H1 (cell line): Measurements from ENCODE around the gene SLC8A1. TPM values are rescaled to one million over a fixed set of nuclear protein-coding genes. Genes with fewer than 3 reads are reported as not detected.

Experiments used
- CTCF ChIA-PET: fragments of 300-600 bp; sonication (Branson Sonifier 250); formaldehyde crosslinking; loops from one replicate; lab custom pipeline; 2021; ENCODE audit not compliant: partially characterized antibody; lab: Charles Lee
- POLR2A ChIA-PET: fragments of 300-600 bp; sonication (Branson Sonifier 250); formaldehyde crosslinking; loops from one replicate; lab custom pipeline; 2021; ENCODE audit warnings: inconsistent platforms; ENCODE audit not compliant: partially characterized antibody; lab: Charles Lee
- DNase-seq, 2 experiments: peaks; one replicate each; pipeline versions ENCODE4 v3.0.0 to v3.0.0-alpha.2; 2010 to 2022; ENCODE audit warnings: low spot score in 2 of 2, low read depth in 1 of 2, mixed read lengths in 1 of 2
- FAIRE-seq: peaks from 2 replicates; lab custom pipeline; 2011; peaks lifted over from hg19 to GRCh38; lab: Jason Lieb, UNC
- H2AFZ ChIP-seq: 2 replicates; pipeline ENCODE4 v1.8.1; 2012; ENCODE audit warnings: low read length, inconsistent platforms
- H2AK5ac ChIP-seq: 2 replicates; pipeline ENCODE4 v1.6.1; 2013; ENCODE audit warnings: low read depth, low read length
- H2BK120ac ChIP-seq: replicated peaks from 2 replicates; pipeline ENCODE3; 2013; ENCODE audit warnings: low read depth, low read length, inconsistent platforms
- H2BK12ac ChIP-seq: 2 replicates; pipeline ENCODE4 v1.6.1; 2013; ENCODE audit warnings: low read depth, low read length
- H2BK15ac ChIP-seq: 2 replicates; pipeline ENCODE4 v1.6.1; 2013; ENCODE audit warnings: low read length
- H2BK20ac ChIP-seq: 2 replicates; pipeline ENCODE4 v1.6.1; 2013; ENCODE audit warnings: low read length
- H2BK5ac ChIP-seq: 2 replicates; pipeline ENCODE4 v1.6.1; 2013; ENCODE audit warnings: low read depth, low read length
- H3K14ac ChIP-seq: 2 replicates; pipeline ENCODE4 v1.6.1; 2013; ENCODE audit warnings: inconsistent platforms; ENCODE audit not compliant: insufficient read length
- H3K18ac ChIP-seq: 2 replicates; pipeline ENCODE4 v1.6.1; 2013; ENCODE audit warnings: low read length; ENCODE audit errors: extremely low read depth
- H3K23ac ChIP-seq: 2 replicates; pipeline ENCODE4 v1.6.1; 2013; ENCODE audit warnings: inconsistent platforms; ENCODE audit not compliant: insufficient read length
- H3K23me2 ChIP-seq: 2 replicates; pipeline ENCODE4 v1.6.1; 2013; ENCODE audit warnings: low read depth, low read length
- H3K27ac ChIP-seq: 2 replicates; pipeline ENCODE4 v1.6.1; 2011; ENCODE audit warnings: low read depth, low read length, inconsistent platforms
- H3K27me3 ChIP-seq, 4 experiments: replicated peaks in 1 of 4; 1 replicate in 1 of 4; 2 replicates in 3 of 4; pipeline versions ENCODE4 v1.6.1 to v1.8.1; 2011 to 2013; ENCODE audit warnings: low read length in 3 of 4, mild to moderate bottlenecking in 3 of 4, inconsistent platforms in 2 of 4, mixed read lengths in 2 of 4, moderate library complexity in 1 of 4; ENCODE audit not compliant: control insufficient read depth in 3 of 4, insufficient read depth in 3 of 4; ENCODE audit errors: extremely low read depth in 1 of 4
- H3K36me3 ChIP-seq, 4 experiments: 2 replicates each; pipeline versions ENCODE4 v1.6.1 to v1.8.1; 2011 to 2013; ENCODE audit warnings: mild to moderate bottlenecking in 4 of 4, low read length in 3 of 4, moderate library complexity in 2 of 4, control low read depth in 1 of 4, inconsistent platforms in 1 of 4; ENCODE audit not compliant: insufficient read depth in 4 of 4, control insufficient read depth in 2 of 4
- H3K4ac ChIP-seq: replicated peaks from 2 replicates; pipeline ENCODE3; 2013; ENCODE audit warnings: low read length, low read depth, mixed read lengths, inconsistent platforms; ENCODE audit not compliant: insufficient read length
- H3K4me1 ChIP-seq, 4 experiments: replicated peaks in 1 of 4; 1 replicate in 1 of 4; 2 replicates in 3 of 4; pipeline versions ENCODE4 v1.6.1 to v1.8.1; 2011 to 2013; ENCODE audit warnings: low read length in 3 of 4, inconsistent platforms in 2 of 4, mixed read lengths in 1 of 4; ENCODE audit not compliant: insufficient read depth in 4 of 4, control insufficient read depth in 3 of 4
- H3K4me2 ChIP-seq, 2 experiments: 2 replicates each; pipeline versions ENCODE4 v1.6.1 to v1.8.1; 2011 to 2013; ENCODE audit warnings: low read depth in 2 of 2, low read length in 2 of 2, control low read depth in 1 of 2, inconsistent platforms in 1 of 2, mild to moderate bottlenecking in 1 of 2; ENCODE audit not compliant: insufficient read depth in 1 of 2
- H3K4me3 ChIP-seq, 4 experiments: fragments of 200-600, 300-600 bp in 1 of 4; sonication (generic), shearing (Covaris generic), sonication (Bioruptor Twin) in 1 of 4; 2 replicates each; pipeline versions ENCODE4 v1.5.1 to v1.8.1; 2011 to 2016; ENCODE audit warnings: low read length in 4 of 4, low read depth in 3 of 4, control low read depth in 2 of 4, inconsistent platforms in 2 of 4, mild to moderate bottlenecking in 2 of 4, mixed read lengths in 1 of 4, moderate library complexity in 1 of 4; ENCODE audit not compliant: insufficient read depth in 2 of 4; ENCODE audit errors: extremely low read depth in 1 of 4
- H3K56ac ChIP-seq: replicated peaks from 2 replicates; pipeline ENCODE3; 2013; ENCODE audit warnings: low read depth, mild to moderate bottlenecking, mixed read lengths, low read length, inconsistent platforms; ENCODE audit not compliant: insufficient read length
- H3K79me1 ChIP-seq: 2 replicates; pipeline ENCODE4 v1.6.1; 2013; ENCODE audit warnings: low read depth, low read length, control low read depth
- H3K79me2 ChIP-seq, 2 experiments: 2 replicates each; pipeline versions ENCODE4 v1.6.1 to v1.8.1; 2012 to 2013; ENCODE audit warnings: low read length in 2 of 2, mild to moderate bottlenecking in 2 of 2, inconsistent platforms in 1 of 2; ENCODE audit not compliant: insufficient read depth in 2 of 2, control insufficient read depth in 1 of 2
- H3K9ac ChIP-seq, 4 experiments: replicated peaks in 1 of 4; 1 replicate in 1 of 4; 2 replicates in 3 of 4; pipeline versions ENCODE4 v1.6.1 to v1.8.1; 2011 to 2013; ENCODE audit warnings: low read depth in 3 of 4, low read length in 3 of 4, control low read depth in 2 of 4, mild to moderate bottlenecking in 2 of 4, moderate library complexity in 2 of 4, inconsistent platforms in 1 of 4; ENCODE audit errors: extremely low read depth in 1 of 4
- H3K9me3 ChIP-seq, 2 experiments: 2 replicates each; pipeline versions ENCODE4 v1.6.1 to v1.8.1; 2012 to 2013; ENCODE audit warnings: mild to moderate bottlenecking in 2 of 2, moderate library complexity in 2 of 2, control low read depth in 1 of 2, inconsistent platforms in 1 of 2, low read depth in 1 of 2, low read length in 1 of 2, mixed read lengths in 1 of 2; ENCODE audit not compliant: insufficient read depth in 2 of 2
- H4K20me1 ChIP-seq, 2 experiments: replicated peaks in 1 of 2; 2 replicates each; pipeline versions ENCODE3 to v1.8.1; 2011 to 2013; ENCODE audit warnings: inconsistent platforms in 2 of 2, low read length in 2 of 2, mild to moderate bottlenecking in 1 of 2; ENCODE audit not compliant: insufficient read depth in 2 of 2, control insufficient read depth in 1 of 2
- H4K5ac ChIP-seq: 2 replicates; pipeline ENCODE4 v1.6.1; 2013; ENCODE audit warnings: low read length, low read depth, mixed read lengths, inconsistent platforms; ENCODE audit not compliant: insufficient read length
- H4K8ac ChIP-seq: 2 replicates; pipeline ENCODE4 v1.8.0; 2013; ENCODE audit warnings: mild to moderate bottlenecking, moderate library complexity, low read length, inconsistent platforms; ENCODE audit not compliant: insufficient read depth; ENCODE audit errors: extremely low read depth
- H4K91ac ChIP-seq: replicated peaks from 2 replicates; pipeline ENCODE3; 2013; ENCODE audit warnings: low read length, mixed read lengths, inconsistent platforms; ENCODE audit not compliant: insufficient read length
- CBX5 ChIP-seq: fragments of 300-800, 300-1000 bp; sonication (generic); IDR thresholded peaks from 2 replicates; pipeline ENCODE4 v1.7.1; 2016; ENCODE audit warnings: antibody characterized with exemption, low read length, low read depth
- CBX8 ChIP-seq: fragments of 300-800, 300-1000 bp; sonication (generic); IDR thresholded peaks from 2 replicates; pipeline ENCODE4 v1.7.1; 2016; ENCODE audit warnings: low read depth, low read length, borderline replicate concordance
- EP300 ChIP-seq, 2 experiments: IDR thresholded peaks; 1 replicate in 1 of 2; 2 replicates in 1 of 2; pipeline ENCODE4 v1.6.1; 2011 to 2012; ENCODE audit warnings: low read depth in 2 of 2, low read length in 2 of 2, mild to moderate bottlenecking in 2 of 2, borderline replicate concordance in 1 of 2, inconsistent platforms in 1 of 2, moderate library complexity in 1 of 2
- KDM1A ChIP-seq: fragments of 200-600, 300-600 bp; sonication (generic); IDR thresholded peaks from 2 replicates; pipeline ENCODE4 v1.7.1; 2016; ENCODE audit warnings: mild to moderate bottlenecking, low read length, borderline replicate concordance
- NRF1 ChIP-seq: IDR thresholded peaks from 2 replicates; pipeline ENCODE4 v1.6.1; 2011; ENCODE audit warnings: mild to moderate bottlenecking, low read depth, low read length, improper control_type of control experiment
- WGBS, 2 experiments: shearing (Covaris generic) in 1 of 2; methylation state at CpG; one replicate each; pipeline versions ENCODE4 v1.1.6 to v1.1.7; 2013 to 2015; ENCODE audit warnings: low lambda C conversion rate in 2 of 2, mixed read lengths in 2 of 2, inconsistent platforms in 1 of 2, low coverage in 1 of 2, missing lambda C conversion rate in 1 of 2; ENCODE audit not compliant: insufficient replicate concordance in 2 of 2, insufficient coverage in 1 of 2, insufficient read length in 1 of 2; ENCODE audit errors: extremely low coverage in 1 of 2, missing lambda C conversion rate in 1 of 2; 5-methylcytosine and 5-hydroxymethylcytosine counted together
- polyA plus RNA-seq, 7 experiments: library from polyadenylated mRNA; depleted of rRNA in 3 of 7; stranded (reverse) in 5 of 7; unstranded in 2 of 7; fragments of >200 nt in 5 of 7; fragments of 200-250 nt in 2 of 7; gene quantifications; 1 replicate in 5 of 7; 2 replicates in 1 of 7; 4 replicates in 1 of 7; pipeline versions ENCODE4 v1.2.1 to v1.2.3, GENCODE V29; 2011 to 2013; ENCODE audit warnings: missing spikeins in 2 of 7, mixed read lengths in 2 of 7
- total RNA-seq: library from RNA; stranded (reverse); fragmentation: NEBNext Ultra II Directional; extraction: Animal tissue kit (Norgen Biotek cat#: 25700); gene quantifications from 2 replicates; pipeline ENCODE4 v1.2.1, GENCODE V29; 2021

The SLC8A1 gene
- total and polyA plus RNA-seq, 2 of the 8 experiments (the other 6 are each of a cell fraction or from before 2014, with no cell fraction given) = 0.68 to 3.6 TPM

DNA sequence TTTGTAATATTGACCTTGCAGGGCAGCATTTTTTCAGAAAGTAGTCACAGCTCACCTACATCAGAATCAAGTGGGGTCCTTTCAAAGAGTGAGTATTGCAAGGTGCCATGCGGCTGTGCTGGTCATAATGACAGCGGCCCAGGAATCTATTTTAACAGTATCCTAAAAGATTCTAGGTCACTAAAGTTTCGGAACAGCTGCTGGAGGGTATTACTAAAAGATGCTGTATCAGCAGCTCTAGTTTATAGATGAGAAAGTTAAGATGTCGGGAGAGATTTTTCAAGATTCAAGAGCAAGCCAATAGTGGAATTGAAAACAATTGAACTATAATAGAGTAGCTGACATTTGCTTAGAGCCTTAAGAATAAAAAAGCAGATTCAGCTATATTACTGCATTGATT is 336.0 kb downstream of the SLC8A1 start:
- Histone ChIP-seq H3K18ac (no peak overlapping the region), H3K9ac (no peak overlapping the region), H3K27ac (no peak overlapping the region), H3K79me1 (no peaks in the 10 kb centered on the region), H2BK15ac (no peak overlapping the region), H3K4me1 (no peaks in the 10 kb centered on the region), H3K56ac (no peak overlapping the region), H2BK5ac (no peak overlapping the region), H3K4ac (no peak overlapping the region), H2AFZ (no peak overlapping the region), H4K20me1 (no peaks in the 10 kb centered on the region), H3K23ac (no peak overlapping the region), H3K14ac (no peak overlapping the region), H3K36me3 (no peaks in the 10 kb centered on the region), H3K79me2 (no peaks in the 10 kb centered on the region), H2AK5ac (no peak overlapping the region), H4K91ac (no peak overlapping the region), H3K4me3 (no peak overlapping the region), H2BK20ac (no peak overlapping the region), H3K4me2 (no peak overlapping the region), H4K8ac (no peak overlapping the region), H2BK12ac (no peak overlapping the region), H2BK120ac (no peak overlapping the region)
- FAIRE-seq = no peak
- CTCF ChIA-PET = interaction anchor here (0.5 to 1.3 kb wide), 4 partner anchors 9 to 83 kb away, joined by 3 to 6 read pairs (median 4); no protein-coding TSS in a partner anchor
- no peak for DNase-seq
- WGBS, 2 experiments = 92% methylated on average over 4 of the region's 4 CpGs; no CpG with 5 or more reads in 1 of the 2 experiments
- TF ChIP-seq EP300 (IDR thresholded peaks at IDR 0.05; ENCODE audit: borderline replicate concordance in 1 of 2, low read depth in 2 of 2, low read length in 2 of 2) (no peak), CBX8 (no peak), NRF1 (no peak), CBX5 (no peak), KDM1A (no peak)
- TF ChIP-seq, all 59 proteins: peak for 0
- Histone ChIP-seq H3K9me3 (no peaks in the 10 kb centered on the region), H3K27me3 (no peaks in the 10 kb centered on the region), H3K23me2 (no peaks in the 10 kb centered on the region), H4K5ac (no peak overlapping the region)
- POLR2A ChIA-PET = no interaction called here
